Adrenal gland (tissue), 12 donors: ENCODE measurements around the gene DZIP1L. TPM values are rescaled to one million over a fixed set of nuclear protein-coding genes. Genes with fewer than 3 reads are reported as not detected.

Source experiments
- DNase-seq, 7 donors: peaks; one replicate each; pipeline ENCODE4 v3.0.0-alpha.2; 2019 to 2020
- H3K27ac ChIP-seq, 5 donors: fragments of 200-600 bp; sonication (generic) in 4 of 5; 1 replicate in 3 of 5; 2 replicates in 2 of 5; pipeline versions ENCODE4 v1.5.1 to v1.8.0; 2016 to 2020; ENCODE audit warnings: mild to moderate bottlenecking in 1 of 5
- H3K27me3 ChIP-seq: fragments of 200-600 bp; 2 replicates; pipeline ENCODE4 v1.8.0; 2021
- H3K36me3 ChIP-seq, 2 donors: fragments of 200-600 bp; replicated peaks in 1 of 2; 1 replicate in 1 of 2; 2 replicates in 1 of 2; pipeline versions ENCODE4 v1.5.1 to v1.8.0; 2018 to 2022
- H3K4me1 ChIP-seq, 2 donors: fragments of 200-600 bp; replicated peaks in 1 of 2; 1 replicate in 1 of 2; 2 replicates in 1 of 2; pipeline versions ENCODE4 v1.5.1 to v1.8.0; 2018 to 2021
- H3K4me3 ChIP-seq, 4 donors: fragments of 200-600 bp; sonication (generic) in 3 of 4; one replicate each; pipeline ENCODE4 v1.5.1; 2016 to 2018
- H3K9me3 ChIP-seq, 3 donors: fragments of 200-600 bp; sonication (generic) in 1 of 3; replicated peaks in 1 of 3; 1 replicate in 2 of 3; 2 replicates in 1 of 3; pipeline versions ENCODE4 v1.5.1 to v1.8.0; 2016 to 2021
- POLR2A ChIP-seq, 2 donors: fragments of 450-650 bp; IDR thresholded peaks; one replicate each; pipeline ENCODE4 v1.6.1; 2017; ENCODE audit warnings: antibody characterized with exemption in 2 of 2, mild to moderate bottlenecking in 2 of 2, moderate library complexity in 1 of 2
- WGBS, 4 donors: extraction: QIAGEN DNeasy Blood & Tissue Kit in 2 of 4; methylation state at CpG; one replicate each; pipeline versions ENCODE4 v1.1.5 to v1.1.7; 2013 to 2017; 5-methylcytosine and 5-hydroxymethylcytosine counted together
- intact Hi-C, 2 donors: fragments of 100-400 bp; cut with DNase I; formaldehyde crosslinking; loops; one replicate each; pipeline versions ENCODE4 v1.14.1 to v1.15.0; 2022 to 2023
- polyA plus RNA-seq, 3 donors: library from polyadenylated mRNA; stranded (reverse); fragments of 200-250 nt in 2 of 3; fragments of 350-450 nt in 1 of 3; fragmentation: Illumina TruSeq in 1 of 3; extraction: RNeasy Lipid Tissue Mini Kit (QIAGEN cat#74804) in 1 of 3; gene quantifications; one replicate each; pipeline ENCODE4 v1.2.3, GENCODE V29; 2013 to 2014
- total RNA-seq, 9 donors: library from RNA; depleted of rRNA in 4 of 9; stranded (reverse); fragments of >200 nt in 4 of 9; fragments of 120-200 nt in 1 of 9; fragmentation: NEBNext Ultra II Directional in 1 of 9; extraction: Animal tissue kit (Norgen Biotek cat#: 25700) in 1 of 9; gene quantifications; one replicate each; pipeline versions ENCODE4 v1.1.0 to v1.2.4, GENCODE V29; 2013 to 2023
- TF ChIP-seq, protein P1 (sequence below), 6 experiments: fragments of 450-650 bp in 4 of 6; fragments of 200-600 bp in 2 of 6; sonication (generic) in 1 of 6; IDR thresholded peaks; 1 replicate in 5 of 6; 2 replicates in 1 of 6; pipeline versions ENCODE4 v1.5.1 to v1.8.0; 2016 to 2021; ENCODE audit warnings: antibody characterized with exemption in 6 of 6, mild to moderate bottlenecking in 2 of 6, moderate library complexity in 1 of 6
- donor health status: healthy with polysubstance abuse.
- donor health status: Bipolar disorder and iron deficiency.
- donor health status: DM: yes; HTN: yes; CAD: no.
- donor health status: DM: no; HTN: no; CAD: no.
- donor health status: DM: no; HTN: no; CAD: no.
- donor health status: DM: yes; HTN: yes; CAD: no.

The DZIP1L gene
- total and polyA plus RNA-seq, 12 donors: 1.2 to 13.7 (median 5.2) TPM

DNA sequence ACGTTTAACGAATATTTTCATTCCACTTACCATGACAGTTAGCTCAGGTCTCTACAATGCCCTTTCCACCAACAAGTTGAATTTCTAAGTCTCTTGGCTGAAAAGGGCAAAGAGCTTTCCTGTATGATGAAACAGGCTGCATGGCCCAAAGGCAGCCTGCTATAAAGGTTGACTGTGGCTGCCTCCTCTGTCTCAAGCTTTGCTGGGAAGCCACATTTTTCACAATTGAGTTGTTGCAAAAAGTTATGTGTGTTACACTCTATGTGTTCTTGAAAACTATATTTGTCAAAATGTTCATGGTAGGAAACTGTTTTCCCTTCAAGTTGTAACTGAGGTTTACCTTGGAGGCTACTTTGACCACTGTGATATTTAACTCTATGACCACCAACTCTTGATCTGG is 49.5 kb downstream of the DZIP1L start:
- no peak for DNase-seq
- intact Hi-C loops: loop anchor here in 1 of 2 donors (5.0 kb wide), 1 partner anchor 51 kb away; the partner anchor contains the start of gene DZIP1L
- WGBS, 4 donors: 90 to 95% (median 92%) methylated on average over 2 of the region's 2 CpGs
- Histone ChIP-seq H3K9me3 (no peaks in the 10 kb centered on the region), H3K4me1 (no peaks in the 10 kb centered on the region), H3K27ac (no peak overlapping the region), H3K27me3 (no peaks in the 10 kb centered on the region), H3K4me3 (no peak overlapping the region), H3K36me3 (peaks cover 0 to 21% of the 10 kb centered on the region in 2 donors)
- TF ChIP-seq, protein P1, sequence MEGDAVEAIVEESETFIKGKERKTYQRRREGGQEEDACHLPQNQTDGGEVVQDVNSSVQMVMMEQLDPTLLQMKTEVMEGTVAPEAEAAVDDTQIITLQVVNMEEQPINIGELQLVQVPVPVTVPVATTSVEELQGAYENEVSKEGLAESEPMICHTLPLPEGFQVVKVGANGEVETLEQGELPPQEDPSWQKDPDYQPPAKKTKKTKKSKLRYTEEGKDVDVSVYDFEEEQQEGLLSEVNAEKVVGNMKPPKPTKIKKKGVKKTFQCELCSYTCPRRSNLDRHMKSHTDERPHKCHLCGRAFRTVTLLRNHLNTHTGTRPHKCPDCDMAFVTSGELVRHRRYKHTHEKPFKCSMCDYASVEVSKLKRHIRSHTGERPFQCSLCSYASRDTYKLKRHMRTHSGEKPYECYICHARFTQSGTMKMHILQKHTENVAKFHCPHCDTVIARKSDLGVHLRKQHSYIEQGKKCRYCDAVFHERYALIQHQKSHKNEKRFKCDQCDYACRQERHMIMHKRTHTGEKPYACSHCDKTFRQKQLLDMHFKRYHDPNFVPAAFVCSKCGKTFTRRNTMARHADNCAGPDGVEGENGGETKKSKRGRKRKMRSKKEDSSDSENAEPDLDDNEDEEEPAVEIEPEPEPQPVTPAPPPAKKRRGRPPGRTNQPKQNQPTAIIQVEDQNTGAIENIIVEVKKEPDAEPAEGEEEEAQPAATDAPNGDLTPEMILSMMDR (IDR thresholded peaks at IDR 0.05): no peak
- no peak for TF ChIP-seq POLR2A (IDR thresholded peaks at IDR 0.05)

DNA sequence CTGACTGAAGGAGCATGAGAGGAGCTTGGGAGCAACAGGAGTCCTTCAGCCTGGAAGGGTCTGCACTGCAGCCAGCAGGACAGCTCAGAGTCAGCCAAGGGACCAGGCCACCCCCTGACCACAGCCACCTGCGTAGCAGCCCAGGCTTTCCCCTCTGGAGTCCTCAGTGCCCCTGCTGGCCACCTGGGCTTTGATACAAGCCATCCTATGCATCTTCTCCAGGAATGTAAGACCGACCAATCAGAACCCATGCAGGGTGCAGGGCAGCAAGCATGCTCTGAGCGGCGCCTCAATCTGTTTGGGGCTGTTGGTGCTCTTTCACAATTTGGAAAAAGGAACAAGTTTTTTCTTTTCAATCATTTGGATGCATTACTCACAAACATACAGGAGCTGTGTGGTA is 52.0 kb downstream of the DZIP1L start:
- WGBS, 4 donors: 64 to 69% (median 67%) methylated on average over 3 to 4 of the region's 4 CpGs
- intact Hi-C loops: no loop called here
- TF ChIP-seq POLR2A (IDR thresholded peaks at IDR 0.05): no peak
- Histone ChIP-seq H3K4me3 (no peak overlapping the region), H3K9me3 (no peaks in the 10 kb centered on the region), H3K27me3 (no peaks in the 10 kb centered on the region), H3K27ac (no peak overlapping the region), H3K4me1 (peaks cover 0 to 12% of the 10 kb centered on the region in 2 donors), H3K36me3 (peaks cover 0 to 21% of the 10 kb centered on the region in 2 donors)
- DNase-seq: no peak

DNA sequence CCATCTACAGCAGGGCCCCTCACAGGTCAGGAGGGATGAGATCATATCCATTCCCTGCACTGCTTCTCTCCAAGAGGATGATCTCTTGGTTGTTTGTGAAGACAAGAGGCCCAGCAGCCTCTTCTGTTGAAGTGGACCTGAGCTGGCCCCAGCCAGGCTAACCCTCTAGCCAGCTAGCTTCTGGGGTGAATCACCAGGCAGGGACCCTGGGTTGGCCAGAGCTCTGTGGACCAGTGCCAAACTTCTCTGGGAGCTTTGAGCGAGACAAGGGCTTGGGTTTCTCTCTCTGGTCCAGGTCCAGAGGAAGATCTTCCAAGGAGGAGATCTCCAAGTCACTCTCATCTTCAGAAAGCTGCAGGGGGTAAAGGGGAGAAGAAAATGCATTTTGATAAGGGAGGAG is 52.8 kb downstream of the DZIP1L start:
- WGBS, 4 donors: 48 to 70% (median 53%) methylated on average over 1 of the region's 1 CpG
- Histone ChIP-seq H3K27me3 (no peaks in the 10 kb centered on the region), H3K4me1 (peaks cover 0 to 12% of the 10 kb centered on the region in 2 donors), H3K27ac (no peak overlapping the region), H3K36me3 (peaks cover 0 to 16% of the 10 kb centered on the region in 2 donors), H3K9me3 (no peaks in the 10 kb centered on the region), H3K4me3 (no peak overlapping the region)
- TF ChIP-seq, protein P1 (IDR thresholded peaks at IDR 0.05): no peak
- no peak for TF ChIP-seq POLR2A (IDR thresholded peaks at IDR 0.05)
- peak in 4 of 7 donors; percentile 14 to 37 (median 33) for DNase-seq
- intact Hi-C loops: no loop called here

DNA sequence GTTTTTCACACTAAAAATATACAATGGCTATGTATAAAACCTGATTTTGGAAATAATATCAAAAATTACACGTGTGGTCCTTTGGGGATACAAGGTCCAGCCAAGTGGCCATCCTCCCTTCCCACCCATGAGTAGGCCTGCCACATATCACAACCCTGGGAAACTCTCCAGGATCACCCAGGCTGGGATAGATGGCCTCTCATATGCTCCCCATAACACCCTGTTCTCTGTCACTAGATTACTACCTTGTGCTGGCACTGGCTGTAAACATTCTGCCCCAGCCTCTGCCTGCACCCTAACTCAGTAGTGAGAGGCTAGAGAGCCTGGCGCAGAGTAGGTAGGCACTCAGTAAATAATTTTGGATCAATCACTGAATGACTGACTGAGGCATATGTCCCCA is 53.4 kb downstream of the DZIP1L start:
- H3K4me3 ChIP-seq: no peak overlapping the region
- no peak for DNase-seq
- TF ChIP-seq POLR2A (IDR thresholded peaks at IDR 0.05): no peak
- TF ChIP-seq, protein P1 (IDR thresholded peaks at IDR 0.05): no peak
- no peak overlapping the region for H3K27ac ChIP-seq
- peaks cover 0 to 12% of the 10 kb centered on the region in 2 donors for H3K4me1 ChIP-seq
- H3K36me3 ChIP-seq: peaks cover 0 to 10% of the 10 kb centered on the region in 2 donors
- H3K9me3 ChIP-seq: no peaks in the 10 kb centered on the region
- intact Hi-C loops: no loop called here
- WGBS, 4 donors: 94 to 97% (median 95%) methylated on average over 2 of the region's 2 CpGs
- no peaks in the 10 kb centered on the region for H3K27me3 ChIP-seq

DNA sequence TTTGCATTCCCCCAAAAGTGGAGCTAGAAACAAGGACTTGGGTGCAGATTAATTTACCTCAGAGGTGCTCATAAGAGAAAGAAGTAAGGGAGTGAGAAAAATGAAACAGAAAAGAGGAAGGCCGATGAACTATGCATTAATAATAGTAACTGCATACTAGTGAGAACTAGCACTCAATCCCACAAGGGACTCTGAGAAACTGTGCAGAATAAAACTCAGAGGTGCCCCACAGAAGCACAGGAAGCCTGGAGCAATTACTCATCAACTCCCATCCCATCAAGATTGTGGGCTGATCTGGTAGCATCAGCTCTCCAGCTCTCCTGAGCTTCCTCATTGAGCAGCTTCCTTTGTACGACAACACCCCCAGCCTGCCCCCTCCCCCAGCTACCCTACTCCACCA is 54.6 kb downstream of the DZIP1L start:
- H3K4me3 ChIP-seq: no peak overlapping the region
- peaks cover 0 to 12% of the 10 kb centered on the region in 2 donors for H3K4me1 ChIP-seq
- H3K27me3 ChIP-seq: no peaks in the 10 kb centered on the region
- no peak for DNase-seq
- no peaks in the 10 kb centered on the region for H3K36me3 ChIP-seq
- TF ChIP-seq, protein P1 (IDR thresholded peaks at IDR 0.05): no peak
- no peak for TF ChIP-seq POLR2A (IDR thresholded peaks at IDR 0.05)
- no peaks in the 10 kb centered on the region for H3K9me3 ChIP-seq
- no peak overlapping the region for H3K27ac ChIP-seq
- intact Hi-C loops: no loop called here
- WGBS, 4 donors: 40 to 90% (median 57%) methylated on average over 1 to 2 of the region's 2 CpGs
